Measurements from ENCODE around the gene TRIM33.

DNA sequence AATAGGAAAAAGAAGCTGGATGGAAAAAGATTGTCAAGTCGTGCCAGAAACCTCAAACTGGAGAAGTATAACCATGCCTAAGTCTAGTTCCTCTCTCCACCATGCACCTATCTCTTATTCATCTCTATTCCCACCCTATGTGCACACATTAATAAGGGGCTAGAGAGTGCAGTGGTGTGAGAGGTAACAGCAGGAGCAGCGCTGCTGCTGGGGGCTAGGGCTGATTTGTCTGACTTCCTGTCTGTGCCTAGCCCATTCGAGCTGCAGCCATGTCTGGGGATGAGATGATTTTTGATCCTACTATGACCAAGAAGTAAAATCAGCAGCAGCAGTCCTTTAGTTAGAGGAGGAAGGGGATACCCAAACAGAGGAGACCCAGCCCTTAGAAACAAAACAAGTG is 43.0 kb downstream of the TRIM33 start:
- no peak for TF ChIP-seq CTCF (IDR thresholded peaks at IDR 0.05; ENCODE audit: poor library complexity, severe bottlenecking)
- TF ChIP-seq RAD21 (conservative IDR thresholded peaks at IDR 0.05) = no peak
- TF ChIP-seq EP300 (conservative IDR thresholded peaks at IDR 0.05; ENCODE audit: poor library complexity, severe bottlenecking) = no peak
- TF ChIP-seq, protein P1, sequence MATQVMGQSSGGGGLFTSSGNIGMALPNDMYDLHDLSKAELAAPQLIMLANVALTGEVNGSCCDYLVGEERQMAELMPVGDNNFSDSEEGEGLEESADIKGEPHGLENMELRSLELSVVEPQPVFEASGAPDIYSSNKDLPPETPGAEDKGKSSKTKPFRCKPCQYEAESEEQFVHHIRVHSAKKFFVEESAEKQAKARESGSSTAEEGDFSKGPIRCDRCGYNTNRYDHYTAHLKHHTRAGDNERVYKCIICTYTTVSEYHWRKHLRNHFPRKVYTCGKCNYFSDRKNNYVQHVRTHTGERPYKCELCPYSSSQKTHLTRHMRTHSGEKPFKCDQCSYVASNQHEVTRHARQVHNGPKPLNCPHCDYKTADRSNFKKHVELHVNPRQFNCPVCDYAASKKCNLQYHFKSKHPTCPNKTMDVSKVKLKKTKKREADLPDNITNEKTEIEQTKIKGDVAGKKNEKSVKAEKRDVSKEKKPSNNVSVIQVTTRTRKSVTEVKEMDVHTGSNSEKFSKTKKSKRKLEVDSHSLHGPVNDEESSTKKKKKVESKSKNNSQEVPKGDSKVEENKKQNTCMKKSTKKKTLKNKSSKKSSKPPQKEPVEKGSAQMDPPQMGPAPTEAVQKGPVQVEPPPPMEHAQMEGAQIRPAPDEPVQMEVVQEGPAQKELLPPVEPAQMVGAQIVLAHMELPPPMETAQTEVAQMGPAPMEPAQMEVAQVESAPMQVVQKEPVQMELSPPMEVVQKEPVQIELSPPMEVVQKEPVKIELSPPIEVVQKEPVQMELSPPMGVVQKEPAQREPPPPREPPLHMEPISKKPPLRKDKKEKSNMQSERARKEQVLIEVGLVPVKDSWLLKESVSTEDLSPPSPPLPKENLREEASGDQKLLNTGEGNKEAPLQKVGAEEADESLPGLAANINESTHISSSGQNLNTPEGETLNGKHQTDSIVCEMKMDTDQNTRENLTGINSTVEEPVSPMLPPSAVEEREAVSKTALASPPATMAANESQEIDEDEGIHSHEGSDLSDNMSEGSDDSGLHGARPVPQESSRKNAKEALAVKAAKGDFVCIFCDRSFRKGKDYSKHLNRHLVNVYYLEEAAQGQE (IDR thresholded peaks at IDR 0.05; ENCODE audit: borderline replicate concordance) = no peak
